Right atrium auricular region (tissue), 2 donors: ENCODE measurements around the gene ITPK1. TPM values are rescaled to one million over a fixed set of nuclear protein-coding genes. Genes with fewer than 3 reads are reported as not detected.

Experiments
- DNase-seq: peaks from one replicate; pipeline ENCODE4 v3.0.0-alpha.2; 2019; ENCODE audit warnings: low spot score
- H3K27ac ChIP-seq, 2 donors: fragments of 200-600 bp; sonication (generic); 1 replicate in 1 of 2; 2 replicates in 1 of 2; pipeline ENCODE4 v1.5.1; 2016 to 2019
- H3K27me3 ChIP-seq, 2 donors: fragments of 200-600 bp; sonication (generic); one replicate each; pipeline versions ENCODE4 v1.5.1 to v1.6.0; 2017 to 2019
- H3K36me3 ChIP-seq: fragments of 200-600 bp; sonication (generic); one replicate; pipeline ENCODE4 v1.5.1; 2016
- H3K4me1 ChIP-seq, 2 donors: fragments of 200-600 bp; sonication (generic); one replicate each; pipeline versions ENCODE4 v1.5.1 to v1.6.0; 2017 to 2019
- H3K4me3 ChIP-seq, 2 donors: fragments of 200-600 bp; sonication (generic); 1 replicate in 1 of 2; 2 replicates in 1 of 2; pipeline ENCODE4 v1.5.1; 2017 to 2019; ENCODE audit warnings: mild to moderate bottlenecking in 1 of 2, moderate library complexity in 1 of 2
- H3K9me3 ChIP-seq, 2 donors: fragments of 200-600 bp; sonication (generic); one replicate each; pipeline ENCODE4 v1.5.1; 2019
- total RNA-seq, 2 donors: library from RNA; depleted of rRNA; stranded (reverse); fragments of >200 nt; gene quantifications; one replicate each; pipeline ENCODE4 v1.1.0, GENCODE V29; 2016
- TF ChIP-seq, protein P1 (sequence below), 2 donors: fragments of 200-600 bp; sonication (generic); IDR thresholded peaks; one replicate each; pipeline ENCODE4 v1.5.1; 2019; ENCODE audit warnings: antibody characterized with exemption in 2 of 2

Gene ITPK1
- total RNA-seq, 2 donors from 2014 or later = 58.3 to 76.0 TPM

DNA sequence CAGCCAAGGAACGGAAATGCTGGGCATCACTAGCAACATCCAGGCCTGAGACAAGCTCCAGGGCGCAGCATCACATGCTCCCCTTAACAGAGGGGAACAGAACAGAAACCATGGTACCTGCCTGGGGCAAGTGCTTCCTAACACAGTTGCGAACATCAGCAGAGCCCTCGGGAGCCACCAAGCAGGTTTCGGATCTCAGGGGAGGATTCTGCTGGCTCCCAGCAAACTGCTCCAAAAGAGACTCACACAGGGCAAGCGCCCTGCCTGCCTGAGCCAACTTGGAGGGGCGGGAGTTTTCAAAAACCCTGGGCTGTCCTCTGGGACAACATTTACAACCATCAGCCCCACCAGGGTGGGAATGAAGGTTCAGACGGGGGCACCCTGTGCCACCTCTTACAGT, 173.1 kb downstream of the ITPK1 start:
- DNase-seq = no peak
- H3K27ac ChIP-seq = no peak overlapping the region
- peaks cover 0 to 12% of the 10 kb centered on the region in 2 donors for H3K4me1 ChIP-seq
- no peaks in the 10 kb centered on the region for H3K9me3 ChIP-seq
- no peak overlapping the region for H3K4me3 ChIP-seq
- H3K36me3 ChIP-seq = peaks cover 41% of the 10 kb centered on the region
- TF ChIP-seq, protein P1, sequence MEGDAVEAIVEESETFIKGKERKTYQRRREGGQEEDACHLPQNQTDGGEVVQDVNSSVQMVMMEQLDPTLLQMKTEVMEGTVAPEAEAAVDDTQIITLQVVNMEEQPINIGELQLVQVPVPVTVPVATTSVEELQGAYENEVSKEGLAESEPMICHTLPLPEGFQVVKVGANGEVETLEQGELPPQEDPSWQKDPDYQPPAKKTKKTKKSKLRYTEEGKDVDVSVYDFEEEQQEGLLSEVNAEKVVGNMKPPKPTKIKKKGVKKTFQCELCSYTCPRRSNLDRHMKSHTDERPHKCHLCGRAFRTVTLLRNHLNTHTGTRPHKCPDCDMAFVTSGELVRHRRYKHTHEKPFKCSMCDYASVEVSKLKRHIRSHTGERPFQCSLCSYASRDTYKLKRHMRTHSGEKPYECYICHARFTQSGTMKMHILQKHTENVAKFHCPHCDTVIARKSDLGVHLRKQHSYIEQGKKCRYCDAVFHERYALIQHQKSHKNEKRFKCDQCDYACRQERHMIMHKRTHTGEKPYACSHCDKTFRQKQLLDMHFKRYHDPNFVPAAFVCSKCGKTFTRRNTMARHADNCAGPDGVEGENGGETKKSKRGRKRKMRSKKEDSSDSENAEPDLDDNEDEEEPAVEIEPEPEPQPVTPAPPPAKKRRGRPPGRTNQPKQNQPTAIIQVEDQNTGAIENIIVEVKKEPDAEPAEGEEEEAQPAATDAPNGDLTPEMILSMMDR (IDR thresholded peaks at IDR 0.05) = no peak
- H3K27me3 ChIP-seq = no peaks in the 10 kb centered on the region

- TF ChIP-seq, protein P1 (IDR thresholded peaks at IDR 0.05) = no peak
- Histone ChIP-seq H3K4me1 (peaks cover 0 to 12% of the 10 kb centered on the region in 2 donors), H3K4me3 (no peak overlapping the region), H3K36me3 (peaks cover 44% of the 10 kb centered on the region), H3K9me3 (no peaks in the 10 kb centered on the region), H3K27ac (no peak overlapping the region), H3K27me3 (no peaks in the 10 kb centered on the region)
- no peak for DNase-seq
Measured at GRCh38 chr14:92942136-92942535, 173.6 kb downstream of the ITPK1 start.

DNA sequence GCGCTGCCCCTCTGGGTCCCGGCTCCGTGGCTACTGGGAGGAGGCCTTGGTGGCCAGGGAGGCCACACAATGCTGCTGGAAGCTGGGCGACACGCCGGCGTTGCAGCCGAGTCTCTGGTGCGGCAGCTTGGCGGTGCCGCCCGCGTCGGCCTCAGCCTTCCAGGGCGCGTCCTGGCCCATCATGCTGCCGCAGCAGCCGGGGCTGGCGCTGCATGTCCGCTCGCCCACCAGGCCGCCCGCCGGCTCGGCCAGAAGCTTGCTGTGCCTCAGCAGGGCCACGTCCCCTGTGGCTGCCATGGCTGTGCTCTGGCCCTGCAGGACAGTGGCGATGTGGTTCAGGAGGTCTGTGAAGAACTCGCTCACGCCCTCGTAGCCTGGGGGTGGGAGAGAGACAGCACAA, 174.2 kb downstream of the ITPK1 start:
- no peak overlapping the region for H3K27ac ChIP-seq

GRCh38 chr14:92940543-92940942, 175.2 kb downstream of the ITPK1 start:
- peaks cover 46% of the 10 kb centered on the region for H3K36me3 ChIP-seq
- TF ChIP-seq, protein P1 (IDR thresholded peaks at IDR 0.05) = no peak
- no peaks in the 10 kb centered on the region for H3K9me3 ChIP-seq
- no peak overlapping the region for H3K4me3 ChIP-seq
- no peak for DNase-seq
- no peaks in the 10 kb centered on the region for H3K27me3 ChIP-seq
- H3K27ac ChIP-seq = no peak overlapping the region
- H3K4me1 ChIP-seq = no peaks in the 10 kb centered on the region

More for the DNA sequence above, 174.2 kb downstream of the ITPK1 start:
- DNase-seq = no peak
- Histone ChIP-seq H3K4me3 (no peak overlapping the region), H3K4me1 (peaks cover 0 to 9% of the 10 kb centered on the region in 2 donors), H3K9me3 (no peaks in the 10 kb centered on the region), H3K27me3 (no peaks in the 10 kb centered on the region), H3K36me3 (peaks cover 50% of the 10 kb centered on the region)
- TF ChIP-seq, protein P1 (IDR thresholded peaks at IDR 0.05) = no peak

DNA sequence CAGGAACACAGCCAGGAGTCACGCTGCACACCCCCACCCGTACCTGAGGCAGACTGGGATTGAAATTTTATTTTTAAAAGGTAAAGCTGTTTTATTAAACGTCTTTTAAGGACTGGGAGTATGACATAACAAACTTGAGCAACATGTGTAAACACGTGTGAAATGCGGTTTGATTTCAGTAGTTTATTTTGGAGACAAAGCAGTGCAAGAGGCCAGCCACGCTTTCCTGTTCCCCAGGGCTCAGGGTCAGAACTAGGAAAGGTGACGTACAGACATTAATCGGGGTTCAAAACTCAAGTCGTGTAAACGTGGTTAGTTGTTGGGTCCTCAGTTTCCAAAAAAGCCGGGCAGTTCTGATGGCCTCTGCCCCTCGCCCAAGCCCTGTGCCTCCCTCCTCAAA, 176.0 kb downstream of the ITPK1 start:
- Histone ChIP-seq H3K9me3 (no peaks in the 10 kb centered on the region), H3K27ac (no peak overlapping the region), H3K27me3 (no peaks in the 10 kb centered on the region), H3K36me3 (peaks cover 38% of the 10 kb centered on the region), H3K4me3 (no peak overlapping the region), H3K4me1 (no peaks in the 10 kb centered on the region)
- no peak for DNase-seq
- TF ChIP-seq, protein P1 (IDR thresholded peaks at IDR 0.05) = no peak
